CD4-positive, alpha-beta T cell treated with Interleukin-21 for 1 hour (primary cell): ENCODE data around the gene RGS6.

ENCODE experiments used
- DNase-seq: peaks from one replicate; pipeline ENCODE4 v3.0.0-alpha.2; 2020

The RGS6 gene

GRCh38 chr14:72599579-72600470, 667.6 kb downstream of the RGS6 start:
- no peak for DNase-seq

GRCh38 chr14:72600551-72601330, 668.5 kb downstream of the RGS6 start:
- DNase-seq, result no peak

GRCh38 chr14:72603639-72604038, 671.4 kb downstream of the RGS6 start:
- DNase-seq, result no peak

GRCh38 chr14:72604133-72604532, 671.9 kb downstream of the RGS6 start:
- DNase-seq, result no peak

GRCh38 chr14:72605096-72605920, 673.1 kb downstream of the RGS6 start:
- no peak for DNase-seq

- no peak for DNase-seq
These were observed 673.6 kb downstream of the RGS6 start for GRCh38 chr14:72605921-72606220.

- no peak for DNase-seq
These were observed 674.6 kb downstream of the RGS6 start for GRCh38 chr14:72606879-72607278.

- DNase-seq, result no peak
These were observed 675.3 kb downstream of the RGS6 start for GRCh38 chr14:72607386-72608130.

GRCh38 chr14:72608391-72609204, 676.4 kb downstream of the RGS6 start:
- no peak for DNase-seq

GRCh38 chr14:72609205-72609916, 677.1 kb downstream of the RGS6 start:
- DNase-seq, result no peak

GRCh38 chr14:72610096-72610830, 678.0 kb downstream of the RGS6 start:
- DNase-seq, result no peak

- no peak for DNase-seq
These were observed 678.6 kb downstream of the RGS6 start for GRCh38 chr14:72610831-72611200.

- DNase-seq, result no peak
These were observed 679.3 kb downstream of the RGS6 start for GRCh38 chr14:72611506-72611905.

- DNase-seq, result no peak
These were observed 679.8 kb downstream of the RGS6 start for GRCh38 chr14:72612041-72612440.

- DNase-seq, result no peak
These were observed 681.2 kb downstream of the RGS6 start for GRCh38 chr14:72613231-72613974.

GRCh38 chr14:72613975-72614319, 681.7 kb downstream of the RGS6 start:
- DNase-seq, result no peak

GRCh38 chr14:72614365-72614764, 682.1 kb downstream of the RGS6 start:
- no peak for DNase-seq

GRCh38 chr14:72614891-72615415, 682.7 kb downstream of the RGS6 start:
- DNase-seq, result no peak

GRCh38 chr14:72615451-72616121, 683.4 kb downstream of the RGS6 start:
- DNase-seq, result no peak
